C4-2B (cell line): Measurements from ENCODE around the gene MTUS2.

Experiments
- H3K27ac ChIP-seq: fragments of 450-650 bp; 2 replicates; pipeline ENCODE4 v1.5.1; 2017
- ZFX ChIP-seq: fragments of 450-650 bp; IDR thresholded peaks from 2 replicates; pipeline ENCODE4 v1.6.1; 2017
- TF ChIP-seq, protein P1 (sequence below): fragments of 450-650 bp; conservative IDR thresholded peaks from 2 replicates; pipeline ENCODE4 v1.5.1; 2017; ENCODE audit warnings: mild to moderate bottlenecking

Gene MTUS2

GRCh38 chr13:29487466-29488454, 667.6 kb downstream of the MTUS2 start:
- H3K27ac ChIP-seq = no peak overlapping the region
- TF ChIP-seq, protein P1, sequence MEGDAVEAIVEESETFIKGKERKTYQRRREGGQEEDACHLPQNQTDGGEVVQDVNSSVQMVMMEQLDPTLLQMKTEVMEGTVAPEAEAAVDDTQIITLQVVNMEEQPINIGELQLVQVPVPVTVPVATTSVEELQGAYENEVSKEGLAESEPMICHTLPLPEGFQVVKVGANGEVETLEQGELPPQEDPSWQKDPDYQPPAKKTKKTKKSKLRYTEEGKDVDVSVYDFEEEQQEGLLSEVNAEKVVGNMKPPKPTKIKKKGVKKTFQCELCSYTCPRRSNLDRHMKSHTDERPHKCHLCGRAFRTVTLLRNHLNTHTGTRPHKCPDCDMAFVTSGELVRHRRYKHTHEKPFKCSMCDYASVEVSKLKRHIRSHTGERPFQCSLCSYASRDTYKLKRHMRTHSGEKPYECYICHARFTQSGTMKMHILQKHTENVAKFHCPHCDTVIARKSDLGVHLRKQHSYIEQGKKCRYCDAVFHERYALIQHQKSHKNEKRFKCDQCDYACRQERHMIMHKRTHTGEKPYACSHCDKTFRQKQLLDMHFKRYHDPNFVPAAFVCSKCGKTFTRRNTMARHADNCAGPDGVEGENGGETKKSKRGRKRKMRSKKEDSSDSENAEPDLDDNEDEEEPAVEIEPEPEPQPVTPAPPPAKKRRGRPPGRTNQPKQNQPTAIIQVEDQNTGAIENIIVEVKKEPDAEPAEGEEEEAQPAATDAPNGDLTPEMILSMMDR = no peak
- TF ChIP-seq ZFX = no peak

DNA sequence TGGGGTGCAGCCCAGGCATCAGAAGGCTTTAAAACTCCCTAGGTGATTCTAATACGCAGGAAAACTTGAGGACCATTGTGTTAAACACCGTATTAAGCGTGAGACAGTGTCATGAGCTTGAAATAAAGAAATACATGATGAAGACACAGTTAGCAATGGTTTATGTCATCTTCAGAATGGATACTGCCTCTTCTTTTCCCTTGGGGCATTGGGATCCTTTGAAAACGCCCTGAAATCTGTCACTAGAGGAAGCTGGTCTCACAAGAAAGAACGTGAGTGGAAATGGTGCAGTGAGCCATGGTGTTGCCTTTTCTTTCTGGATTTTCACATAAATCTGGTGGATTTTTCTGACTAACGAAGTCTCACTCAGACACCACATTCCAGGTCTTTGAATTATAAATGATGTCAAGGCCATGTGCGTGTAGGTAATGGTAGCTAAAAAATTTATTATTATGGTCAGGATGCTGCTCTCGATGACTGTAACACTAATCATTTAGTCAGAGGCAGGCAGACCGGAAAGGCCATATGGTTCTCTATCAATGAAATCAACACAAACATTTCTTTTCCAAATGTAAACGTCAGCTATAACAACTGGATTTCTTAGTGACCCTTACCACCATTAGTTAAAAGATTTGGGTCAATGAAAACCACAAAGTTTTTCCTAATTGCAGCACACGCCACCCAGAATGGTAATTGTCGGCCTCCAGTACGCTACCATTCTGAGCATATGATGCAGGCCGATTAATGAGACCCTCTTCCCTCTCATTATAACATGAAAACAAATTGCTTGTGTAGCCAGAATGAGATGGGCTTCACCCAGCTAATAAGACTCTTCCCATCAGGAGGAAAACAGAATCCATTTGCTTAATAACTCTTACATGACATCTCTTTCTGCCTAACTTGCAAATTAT, 669.8 kb downstream of the MTUS2 start:
- TF ChIP-seq ZFX = no peak
- TF ChIP-seq, protein P1 = no peak
- H3K27ac ChIP-seq = no peak overlapping the region

GRCh38 chr13:29490561-29490885, 670.4 kb downstream of the MTUS2 start:
- H3K27ac ChIP-seq = no peak overlapping the region
- TF ChIP-seq, protein P1 = no peak
- TF ChIP-seq ZFX = no peak

DNA sequence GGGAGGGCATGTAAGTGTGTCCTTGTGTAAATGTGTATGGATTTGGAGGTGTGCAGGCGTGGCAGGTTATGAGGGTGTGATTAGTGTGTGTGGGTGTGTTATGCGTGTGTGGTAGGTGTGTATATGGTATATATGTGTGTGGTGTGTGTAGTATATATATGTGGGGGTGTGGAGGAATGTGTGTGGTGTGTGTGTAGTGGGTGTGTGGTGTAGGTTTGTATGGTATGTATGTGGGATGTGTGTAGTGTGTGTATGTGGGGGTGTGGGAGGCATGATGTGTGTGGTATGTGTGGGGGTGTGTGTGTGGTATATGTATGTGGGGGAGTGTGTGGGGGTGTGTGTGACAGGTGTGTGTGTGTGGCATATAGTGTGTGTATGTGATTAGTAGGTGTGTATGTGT, 671.1 kb downstream of the MTUS2 start:
- TF ChIP-seq, protein P1 = no peak
- TF ChIP-seq ZFX = no peak
- no peak overlapping the region for H3K27ac ChIP-seq

- H3K27ac ChIP-seq = no peak overlapping the region
- TF ChIP-seq ZFX = no peak
- TF ChIP-seq, protein P1 = no peak
These were observed 673.7 kb downstream of the MTUS2 start for GRCh38 chr13:29493796-29494195.

DNA sequence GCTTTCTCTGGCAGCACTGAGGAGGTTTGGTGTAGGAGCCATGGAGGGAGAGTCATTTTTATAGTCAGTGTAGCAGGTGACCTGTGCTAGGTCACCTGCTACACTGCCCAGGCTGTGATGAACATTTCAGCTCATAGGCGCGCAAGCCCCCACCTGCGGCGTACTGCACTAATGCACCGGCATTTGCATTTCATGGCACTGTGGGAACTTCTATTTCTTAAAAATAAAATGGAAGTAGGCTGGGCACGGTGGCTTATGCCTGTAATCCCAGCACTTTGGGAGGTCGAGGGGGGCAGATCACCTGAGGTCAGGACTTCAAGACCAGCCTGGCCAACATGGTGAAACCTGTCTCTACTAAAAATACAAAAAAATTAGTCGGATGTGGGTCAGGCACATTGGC, 674.4 kb downstream of the MTUS2 start:
- no peak overlapping the region for H3K27ac ChIP-seq
- TF ChIP-seq, protein P1 = no peak
- no peak for TF ChIP-seq ZFX

DNA sequence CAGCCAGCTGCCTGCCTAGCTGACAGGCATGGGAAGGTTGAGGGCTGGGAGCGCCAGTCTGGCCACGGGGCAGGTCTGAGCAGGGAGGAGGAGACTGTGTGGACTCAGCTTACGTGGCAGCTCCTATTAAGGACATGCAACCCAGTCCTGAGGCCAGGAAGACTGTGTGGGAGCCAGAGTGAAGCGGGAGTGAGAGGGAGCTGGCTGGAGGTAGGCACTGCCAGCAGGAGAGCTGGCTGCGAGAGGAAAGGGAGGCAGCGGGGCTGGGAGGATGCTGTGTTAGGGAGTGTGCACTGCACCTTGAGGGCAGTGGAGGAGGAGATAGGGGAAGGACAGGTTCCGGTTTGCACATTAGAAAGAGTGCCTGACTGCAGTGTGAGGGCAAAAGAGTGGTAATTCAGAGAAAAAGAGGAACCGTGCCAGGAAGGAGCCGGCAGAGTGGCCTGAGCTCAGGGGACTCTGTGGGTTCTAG, 676.1 kb downstream of the MTUS2 start:
- TF ChIP-seq, protein P1 = no peak
- no peak for TF ChIP-seq ZFX
- no peak overlapping the region for H3K27ac ChIP-seq
